ENCODE measurements around the gene SPRED2.

DNA sequence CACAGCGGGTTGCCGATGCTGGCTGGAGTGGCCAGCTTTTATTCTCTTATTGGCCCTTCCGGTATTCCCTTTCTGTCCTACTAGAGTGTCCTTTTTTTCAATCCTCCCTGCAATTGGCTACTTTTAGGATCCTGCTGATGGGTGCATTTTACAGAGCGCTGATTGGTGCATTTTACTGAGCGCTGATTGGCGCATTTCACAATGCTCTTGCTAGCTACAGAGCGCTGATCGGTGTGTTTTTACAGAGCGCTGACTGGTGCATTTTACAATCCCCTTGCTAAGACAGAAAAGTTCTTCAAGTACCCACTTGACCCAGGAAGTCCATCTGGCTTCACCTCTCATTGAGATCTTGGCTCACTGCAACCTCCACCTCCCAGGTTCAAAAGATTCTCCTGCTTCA, 44.4 kb upstream of the SPRED2 start:
- TF ChIP-seq, protein P1, sequence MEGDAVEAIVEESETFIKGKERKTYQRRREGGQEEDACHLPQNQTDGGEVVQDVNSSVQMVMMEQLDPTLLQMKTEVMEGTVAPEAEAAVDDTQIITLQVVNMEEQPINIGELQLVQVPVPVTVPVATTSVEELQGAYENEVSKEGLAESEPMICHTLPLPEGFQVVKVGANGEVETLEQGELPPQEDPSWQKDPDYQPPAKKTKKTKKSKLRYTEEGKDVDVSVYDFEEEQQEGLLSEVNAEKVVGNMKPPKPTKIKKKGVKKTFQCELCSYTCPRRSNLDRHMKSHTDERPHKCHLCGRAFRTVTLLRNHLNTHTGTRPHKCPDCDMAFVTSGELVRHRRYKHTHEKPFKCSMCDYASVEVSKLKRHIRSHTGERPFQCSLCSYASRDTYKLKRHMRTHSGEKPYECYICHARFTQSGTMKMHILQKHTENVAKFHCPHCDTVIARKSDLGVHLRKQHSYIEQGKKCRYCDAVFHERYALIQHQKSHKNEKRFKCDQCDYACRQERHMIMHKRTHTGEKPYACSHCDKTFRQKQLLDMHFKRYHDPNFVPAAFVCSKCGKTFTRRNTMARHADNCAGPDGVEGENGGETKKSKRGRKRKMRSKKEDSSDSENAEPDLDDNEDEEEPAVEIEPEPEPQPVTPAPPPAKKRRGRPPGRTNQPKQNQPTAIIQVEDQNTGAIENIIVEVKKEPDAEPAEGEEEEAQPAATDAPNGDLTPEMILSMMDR (conservative IDR thresholded peaks at IDR 0.05 in 1 of 2, IDR thresholded peaks at IDR 0.05 in 1 of 2; ENCODE audit: extremely low read depth in 1 of 2, insufficient read depth in 1 of 2, low read depth in 1 of 2, low read length in 2 of 2): no peak
- TF ChIP-seq EZH2 (IDR thresholded peaks at IDR 0.05; ENCODE audit: borderline replicate concordance, low read length): no peak
